GM21737 (cell line): ENCODE data around the gene CADPS.

Experiments used
- ATAC-seq: cut with Tn5 transposase; IDR thresholded peaks from one replicate; pipeline ENCODE4 v1.9.1; 2021; ENCODE audit warnings: mild to moderate bottlenecking, moderate library complexity; ENCODE audit not compliant: unreplicated experiment

CADPS gene

GRCh38 chr3:62529230-62529629 is 346.0 kb downstream of the CADPS start:
- ATAC-seq, result no peak

GRCh38 chr3:62527474-62527873 is 347.7 kb downstream of the CADPS start:
- no peak for ATAC-seq

DNA sequence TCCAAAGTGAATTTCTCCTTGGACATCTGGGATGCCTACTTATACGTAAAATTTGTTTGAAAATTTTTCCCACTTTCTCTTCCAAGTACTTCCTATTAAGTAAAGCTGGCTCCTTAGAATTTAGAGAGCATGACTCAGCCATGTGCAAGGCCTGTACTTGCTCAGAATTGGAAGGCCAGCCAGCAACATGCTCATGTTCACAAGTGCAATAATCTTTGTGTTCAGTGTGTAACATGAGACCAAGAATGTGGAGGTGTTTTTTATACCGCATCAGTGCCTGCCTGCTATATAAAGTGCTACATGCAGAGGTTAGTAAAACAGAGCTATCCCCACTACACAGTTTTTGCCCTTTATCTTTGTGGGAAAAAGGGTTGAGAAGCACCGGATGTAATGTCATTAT is 349.9 kb downstream of the CADPS start:
- ATAC-seq, result no peak

DNA sequence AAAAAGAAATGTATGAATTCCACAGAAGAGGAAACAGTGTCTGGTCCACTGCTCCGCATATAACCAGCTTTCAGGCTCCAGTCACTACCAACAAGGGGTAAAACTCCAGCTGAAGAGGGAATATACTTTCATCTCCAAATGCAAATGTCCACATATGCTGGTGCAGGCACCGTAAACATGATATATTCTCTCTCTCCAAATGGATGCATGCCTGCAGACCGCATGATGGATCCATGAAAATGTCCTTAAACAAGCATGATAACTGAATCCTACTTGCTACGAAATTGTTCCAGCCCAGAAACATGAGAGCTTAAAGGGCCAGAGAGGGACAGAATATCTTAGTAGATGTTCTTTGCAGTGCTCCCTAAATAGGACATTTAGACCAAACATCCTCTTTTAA is 351.5 kb downstream of the CADPS start:
- no peak for ATAC-seq

- no peak for ATAC-seq
These were observed 353.6 kb downstream of the CADPS start for GRCh38 chr3:62521464-62522105.

DNA sequence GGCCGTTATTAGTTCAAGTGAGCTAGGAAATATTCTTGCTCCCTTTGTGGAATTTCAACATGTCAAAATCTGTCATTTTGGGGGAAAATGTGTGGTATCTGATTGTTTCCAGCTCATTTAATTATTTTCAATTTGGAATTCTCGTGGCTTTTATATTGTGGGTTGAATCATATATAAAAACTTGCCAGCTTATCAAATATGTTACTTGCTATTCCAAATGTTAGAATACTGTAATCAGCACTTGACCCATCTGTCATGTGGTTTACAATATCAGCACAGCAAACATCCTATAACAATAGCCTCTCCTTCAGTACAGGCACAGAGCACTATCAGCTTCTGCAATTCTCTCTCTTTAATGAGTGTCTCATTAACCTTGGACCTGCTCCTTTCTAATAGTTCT is 371.7 kb downstream of the CADPS start:
- no peak for ATAC-seq

GRCh38 chr3:62502315-62503300 is 372.6 kb downstream of the CADPS start:
- ATAC-seq, result no peak

- no peak for ATAC-seq
These were observed 373.9 kb downstream of the CADPS start for GRCh38 chr3:62501289-62501668.

- no peak for ATAC-seq
These were observed 374.5 kb downstream of the CADPS start for GRCh38 chr3:62500556-62501288.

DNA sequence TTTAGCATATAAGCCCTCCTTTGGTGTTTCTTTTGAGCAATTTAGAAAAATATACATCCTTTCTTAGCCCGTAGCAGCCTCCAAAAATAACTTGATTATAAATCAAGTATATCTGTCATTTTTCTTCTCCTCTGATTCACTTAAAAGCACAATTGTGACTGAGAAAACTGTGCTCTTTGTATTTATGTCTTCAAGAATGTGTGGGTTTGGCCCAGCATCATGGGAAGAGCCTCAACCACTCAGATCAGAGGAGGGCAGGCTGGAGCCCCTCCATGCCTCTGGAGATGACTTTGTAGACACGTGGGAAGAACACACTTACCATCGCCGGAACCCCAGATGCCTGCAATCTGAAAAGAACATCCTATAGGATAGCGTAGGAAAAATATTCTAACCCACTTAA is 378.1 kb downstream of the CADPS start:
- no peak for ATAC-seq

- ATAC-seq, result no peak
These were observed 378.7 kb downstream of the CADPS start for GRCh38 chr3:62496503-62496902.

DNA sequence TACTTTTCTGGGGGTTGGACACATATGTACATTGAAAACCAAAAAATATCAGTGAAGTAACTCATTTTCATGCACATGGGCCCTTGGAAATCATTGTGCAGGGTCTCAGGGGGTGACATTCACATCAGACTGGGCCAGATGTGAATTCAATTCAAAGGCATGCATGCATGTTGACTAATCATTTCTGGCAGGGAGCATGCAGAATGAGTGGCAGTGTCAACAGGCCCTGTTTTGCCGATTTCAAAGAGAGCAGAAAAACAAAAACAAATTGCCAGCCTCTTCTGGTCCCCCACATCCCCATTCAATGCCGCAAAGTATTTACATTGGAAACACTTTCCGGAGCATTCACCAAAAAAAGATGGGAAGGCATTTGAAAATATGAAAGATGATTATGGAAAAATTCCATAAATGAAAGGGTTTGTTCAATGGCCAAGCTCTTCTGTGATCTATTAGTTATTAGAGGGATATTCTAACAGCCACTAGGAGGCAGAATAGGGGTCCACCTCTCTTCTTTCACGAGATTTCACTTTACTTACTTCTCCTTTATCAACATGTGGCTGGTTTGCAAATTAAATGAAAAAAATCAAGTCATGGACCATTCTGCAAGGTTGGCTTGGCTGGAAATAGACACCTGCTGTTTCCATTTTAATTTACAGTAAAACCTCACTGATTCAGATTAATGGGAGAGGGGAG is 382.0 kb downstream of the CADPS start:
- no peak for ATAC-seq

DNA sequence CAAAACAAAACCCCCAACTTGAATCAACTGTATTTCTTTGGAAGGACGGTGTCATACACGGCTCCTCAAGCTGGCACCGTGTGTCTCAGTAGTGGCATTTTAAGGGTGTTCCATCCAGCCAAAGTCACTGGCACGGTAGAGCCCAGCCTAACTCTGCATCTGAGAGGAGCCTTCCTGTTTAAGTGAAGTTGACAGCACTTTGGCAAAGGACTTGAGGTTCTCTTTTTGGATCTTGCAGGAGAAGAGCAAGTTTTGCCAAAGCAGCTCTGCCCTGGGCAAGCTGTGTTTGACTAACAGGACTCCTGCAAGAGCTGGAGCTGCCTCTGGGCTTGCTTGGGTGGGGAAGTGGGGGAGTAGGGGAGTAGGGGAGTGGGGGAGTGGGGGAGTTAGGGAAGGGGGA is 392.3 kb downstream of the CADPS start:
- no peak for ATAC-seq

- ATAC-seq, result no peak
These were observed 393.3 kb downstream of the CADPS start for GRCh38 chr3:62481962-62482361.

- no peak for ATAC-seq
These were observed 395.2 kb downstream of the CADPS start for GRCh38 chr3:62480056-62480455.

DNA sequence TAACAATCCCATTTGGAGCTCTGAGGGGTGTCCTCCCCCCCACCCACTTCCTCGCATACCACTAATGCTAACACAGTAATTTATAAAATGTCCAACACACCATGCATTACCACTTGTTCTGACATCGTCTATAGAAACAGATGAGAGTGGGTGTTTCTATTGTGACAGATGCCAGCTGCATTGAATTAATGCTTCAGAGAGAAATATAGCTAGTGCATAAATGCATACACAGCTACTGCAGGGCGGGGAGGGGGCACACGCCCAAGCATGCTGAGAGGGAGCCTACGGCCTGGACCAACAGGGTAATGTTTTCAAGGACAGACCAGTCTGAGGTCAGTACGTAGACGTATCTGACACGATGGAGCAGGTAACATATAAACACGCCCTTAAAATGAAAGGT is 395.9 kb downstream of the CADPS start:
- no peak for ATAC-seq

DNA sequence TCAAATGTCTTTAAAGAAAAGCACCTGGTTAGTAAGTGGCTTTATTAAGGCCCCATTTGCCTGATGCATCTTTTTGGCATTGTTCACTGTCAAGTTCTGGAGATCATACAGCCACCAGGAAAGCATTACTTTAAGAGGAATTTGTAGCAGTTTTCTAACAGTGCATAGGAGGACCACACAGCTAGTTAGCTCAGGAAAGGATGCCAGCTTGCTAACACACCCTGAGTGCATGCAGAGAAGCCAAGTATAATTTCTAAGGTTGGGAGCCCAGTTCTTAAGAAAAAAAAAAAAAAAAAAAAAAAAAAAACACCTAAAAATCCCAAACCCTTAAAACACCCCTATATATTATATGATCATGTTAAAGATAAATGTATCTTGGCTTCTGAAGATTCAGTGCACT is 399.9 kb downstream of the CADPS start:
- ATAC-seq, result no peak

DNA sequence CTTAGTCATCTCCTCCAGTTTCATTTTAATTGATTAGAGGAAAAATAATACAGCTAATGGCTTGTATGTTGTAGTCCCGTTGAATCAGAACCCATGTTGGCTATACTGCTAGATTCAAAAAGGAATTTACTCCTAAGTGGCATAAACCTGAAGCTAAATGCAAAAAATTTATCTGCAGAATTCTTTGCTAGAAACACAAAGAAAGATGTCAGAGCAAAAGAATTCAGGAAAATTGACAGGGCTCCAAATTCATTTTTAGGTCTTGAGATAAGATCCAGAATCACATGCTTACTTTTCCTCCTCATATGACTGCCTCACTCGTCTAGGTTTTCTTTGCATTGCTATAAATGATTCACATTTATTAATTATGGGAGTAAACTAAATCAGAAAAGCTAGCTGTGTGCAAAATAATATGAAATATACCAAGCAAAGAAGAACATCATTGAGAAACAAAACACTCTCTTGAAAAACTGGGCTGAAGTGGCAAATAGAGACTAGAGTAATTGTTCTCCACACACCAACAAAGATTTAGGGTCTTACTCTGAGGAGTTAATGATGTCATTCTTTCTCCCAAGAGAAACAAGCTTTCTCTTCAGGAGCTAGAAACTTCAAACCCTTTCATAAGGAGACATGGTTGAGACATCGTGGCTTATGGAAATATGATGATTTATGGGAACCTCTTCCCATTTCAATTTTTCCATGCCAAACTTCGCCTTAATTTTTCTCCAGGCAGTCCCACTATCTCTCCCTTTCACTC is 407.1 kb downstream of the CADPS start:
- no peak for ATAC-seq

- ATAC-seq, result no peak
These were observed 412.4 kb downstream of the CADPS start for GRCh38 chr3:62462788-62463187.

DNA sequence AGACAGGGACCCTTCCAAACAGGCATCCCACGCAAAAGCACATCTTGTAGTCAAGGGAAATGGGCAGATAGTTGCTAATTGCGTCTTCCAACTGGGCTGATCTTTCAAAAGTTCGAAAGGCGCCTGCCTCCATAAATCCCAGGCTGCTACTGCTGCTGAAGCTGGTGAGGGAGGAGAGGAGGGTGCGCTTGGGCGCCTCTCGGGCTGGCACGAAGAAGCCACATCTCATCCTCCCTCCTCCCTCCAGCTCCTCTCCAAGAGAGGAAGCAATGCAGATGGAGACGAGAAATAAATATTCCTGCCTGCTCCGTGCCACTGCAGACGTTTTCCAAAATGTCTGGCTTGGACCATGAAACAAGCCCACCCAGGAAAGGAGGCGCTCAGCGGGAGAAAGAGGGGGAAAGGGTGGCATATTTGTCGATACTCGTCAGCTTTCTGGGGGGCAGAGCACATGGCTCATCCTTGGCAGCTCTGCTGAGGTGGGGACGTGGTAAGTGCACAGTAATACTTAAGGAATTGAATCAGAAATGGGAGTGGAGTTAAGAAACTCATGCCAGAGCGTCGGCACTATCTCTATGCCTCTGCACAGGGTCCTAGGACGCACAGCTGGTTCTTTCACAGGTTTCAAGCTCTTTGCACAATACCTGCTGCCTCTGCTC is 413.0 kb downstream of the CADPS start:
- ATAC-seq, result no peak
